T-helper 17 cell (primary cell): ENCODE results near the gene NUP62. TPM values are rescaled to one million over a fixed set of nuclear protein-coding genes. Genes with fewer than 3 reads are reported as not detected.
A peak's percentile ranks its signal among the peaks of the same experiment; 100 is the strongest.

ENCODE experiments used
- ATAC-seq: fragments of 150-1000 bp; cut with Tn5 transposase; 2 replicates; pipeline ENCODE4 v1.10.0; 2021; ENCODE audit warnings: mild to moderate bottlenecking, moderate library complexity
- DNase-seq, 3 donors: peaks; one replicate each; pipeline versions ENCODE4 v3.0.0 to v3.0.0-alpha.2; 2020 to 2021
- H3K9me3 ChIP-seq: one replicate; pipeline ENCODE4 v1.7.0; 2013; ENCODE audit warnings: low read length, mild to moderate bottlenecking; ENCODE audit not compliant: control insufficient read depth, poor library complexity, severe bottlenecking
- H3K27ac Mint-ChIP-seq: one replicate; pipeline ENCODE4 v1.8.0; 2022; ENCODE audit warnings: mild to moderate bottlenecking, moderate library complexity, mixed read lengths
- H3K27me3 Mint-ChIP-seq: one replicate; pipeline ENCODE4 v1.8.0; 2022; ENCODE audit warnings: mixed read lengths
- H3K36me3 Mint-ChIP-seq: one replicate; pipeline ENCODE4 v1.8.0; 2022; ENCODE audit warnings: low read depth, mixed read lengths
- H3K4me1 Mint-ChIP-seq: one replicate; pipeline ENCODE4 v1.8.0; 2022; ENCODE audit warnings: mild to moderate bottlenecking, mixed read lengths
- H3K4me3 Mint-ChIP-seq: one replicate; pipeline ENCODE4 v1.8.0; 2022; ENCODE audit warnings: mild to moderate bottlenecking, moderate library complexity, mixed read lengths
- total RNA-seq, 4 donors: library from RNA in 2 of 4; stranded (reverse) in 2 of 4; gene quantifications; one replicate each; pipeline ENCODE4 v1.2.3 and lab custom pipeline; 2022 to 2026

The NUP62 gene
- total RNA-seq, 2 donors from 2014 or later = 46.8 to 62.4 TPM

DNA sequence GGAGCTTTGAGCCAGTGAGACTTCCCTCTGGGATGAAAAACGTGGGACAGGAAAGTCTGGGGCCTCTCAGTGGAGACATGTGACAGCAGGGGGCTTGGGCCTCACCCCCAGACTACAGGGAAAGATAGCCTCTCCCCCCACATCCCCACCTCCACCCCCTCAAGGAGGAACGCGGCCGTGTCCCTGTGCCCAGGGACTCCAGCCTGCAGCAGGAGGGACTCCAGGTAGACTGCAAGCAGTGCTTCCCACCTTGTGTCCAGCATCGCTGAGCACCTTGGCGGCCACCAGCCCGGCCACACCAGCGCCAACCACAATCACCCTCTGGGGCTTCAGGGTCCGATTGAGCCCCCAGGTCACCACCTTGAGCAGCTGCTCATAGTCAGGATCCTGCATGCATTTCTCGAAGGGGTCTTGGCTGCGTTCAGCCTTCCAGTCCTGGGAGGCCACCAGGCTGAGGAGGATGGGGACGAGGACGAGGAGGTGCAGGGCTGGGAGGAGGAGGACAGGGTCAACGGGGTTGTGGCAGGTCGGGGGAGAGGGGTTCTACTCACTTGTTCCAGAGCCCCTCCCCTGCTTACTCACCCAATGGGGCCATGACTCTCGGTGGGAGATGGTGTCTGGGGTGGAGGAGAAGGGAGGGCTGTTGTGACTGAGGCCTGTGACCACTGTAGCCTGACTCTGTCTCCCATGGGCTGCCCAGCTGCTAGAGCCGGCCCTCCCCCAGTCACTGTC, 33.6 kb downstream of the NUP62 start:
- Mint-ChIP-seq H3K4me3 (peak overlapping the region; percentile 96), H3K27ac (peak overlapping the region; percentile 100), H3K4me1 (peaks cover 52% of the 10 kb centered on the region), H3K27me3 (no peaks in the 10 kb centered on the region), H3K36me3 (peaks cover 3% of the 10 kb centered on the region)
- no peak for ATAC-seq
- H3K9me3 ChIP-seq = no peaks in the 10 kb centered on the region
- DNase-seq = peak in 1 of 3 donors; percentile 23

GRCh38 chr19:49894879-49895565, 34.3 kb downstream of the NUP62 start:
- H3K27me3 Mint-ChIP-seq = no peaks in the 10 kb centered on the region
- H3K4me3 Mint-ChIP-seq = peak overlapping the region; percentile 96
- no peaks in the 10 kb centered on the region for H3K9me3 ChIP-seq
- DNase-seq (peak; percentile 28 to 57 (median 50)), ATAC-seq (peak; percentile 16)
- H3K36me3 Mint-ChIP-seq = peaks cover 3% of the 10 kb centered on the region
- H3K27ac Mint-ChIP-seq = peak overlapping the region; percentile 100
- peaks cover 54% of the 10 kb centered on the region for H3K4me1 Mint-ChIP-seq

GRCh38 chr19:49894011-49894664, 35.2 kb downstream of the NUP62 start:
- DNase-seq = no peak
- Mint-ChIP-seq H3K4me3 (peak overlapping the region; percentile 96), H3K27ac (peak overlapping the region; percentile 100), H3K4me1 (peaks cover 54% of the 10 kb centered on the region), H3K27me3 (no peaks in the 10 kb centered on the region), H3K36me3 (peaks cover 3% of the 10 kb centered on the region)
- ATAC-seq = no peak
- no peaks in the 10 kb centered on the region for H3K9me3 ChIP-seq

GRCh38 chr19:49892716-49893115, 36.6 kb downstream of the NUP62 start:
- ATAC-seq = no peak
- peaks cover 54% of the 10 kb centered on the region for H3K4me1 Mint-ChIP-seq
- peak overlapping the region; percentile 100 for H3K27ac Mint-ChIP-seq
- DNase-seq = no peak
- H3K9me3 ChIP-seq = no peaks in the 10 kb centered on the region
- peaks cover 3% of the 10 kb centered on the region for H3K36me3 Mint-ChIP-seq
- peak overlapping the region; percentile 66 for H3K4me3 Mint-ChIP-seq
- H3K27me3 Mint-ChIP-seq = no peaks in the 10 kb centered on the region

DNA sequence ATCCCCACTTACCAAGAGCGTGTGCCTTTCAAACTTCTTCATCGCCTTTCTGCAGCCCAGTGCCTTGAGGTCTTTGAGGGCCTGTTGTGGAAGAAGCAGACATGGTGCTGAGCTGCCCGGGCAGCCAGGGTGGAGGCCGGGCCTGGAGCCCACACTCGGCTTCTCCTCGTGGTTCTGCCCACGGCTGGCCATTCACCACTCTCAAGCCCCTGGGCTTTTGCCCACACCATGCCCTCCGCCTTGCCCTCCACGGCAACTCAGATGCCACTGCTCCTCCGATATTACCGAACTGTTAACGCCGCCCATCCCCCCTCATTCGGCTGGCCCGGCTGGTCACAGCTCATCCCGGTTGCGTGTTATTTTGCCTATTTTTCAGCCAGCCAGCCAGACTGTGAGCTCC, 37.9 kb downstream of the NUP62 start:
- no peak for DNase-seq
- no peaks in the 10 kb centered on the region for H3K9me3 ChIP-seq
- H3K27ac Mint-ChIP-seq = peak overlapping the region; percentile 100
- peak overlapping the region; percentile 70 for H3K4me3 Mint-ChIP-seq
- H3K36me3 Mint-ChIP-seq = peaks cover 3% of the 10 kb centered on the region
- no peaks in the 10 kb centered on the region for H3K27me3 Mint-ChIP-seq
- peaks cover 41% of the 10 kb centered on the region for H3K4me1 Mint-ChIP-seq
- no peak for ATAC-seq

GRCh38 chr19:49890349-49891311, 38.7 kb downstream of the NUP62 start:
- Mint-ChIP-seq H3K27me3 (no peaks in the 10 kb centered on the region), H3K27ac (peak overlapping the region; percentile 100), H3K4me1 (peaks cover 37% of the 10 kb centered on the region), H3K4me3 (peak overlapping the region; percentile 83), H3K36me3 (peaks cover 3% of the 10 kb centered on the region)
- peak; percentile 72 for ATAC-seq
- peak; percentile 64 to 77 (median 76) for DNase-seq
- H3K9me3 ChIP-seq = no peaks in the 10 kb centered on the region

GRCh38 chr19:49889687-49890348, 39.5 kb downstream of the NUP62 start:
- peaks cover 33% of the 10 kb centered on the region for H3K4me1 Mint-ChIP-seq

GRCh38 chr19:49889038-49889686, 40.1 kb downstream of the NUP62 start:
- no peaks in the 10 kb centered on the region for H3K9me3 ChIP-seq
- peaks cover 28% of the 10 kb centered on the region for H3K4me1 Mint-ChIP-seq
- H3K36me3 Mint-ChIP-seq = peaks cover 5% of the 10 kb centered on the region
- DNase-seq (no peak), ATAC-seq (no peak)
- H3K4me3 Mint-ChIP-seq = peak overlapping the region; percentile 83
- peak overlapping the region; percentile 100 for H3K27ac Mint-ChIP-seq
- H3K27me3 Mint-ChIP-seq = no peaks in the 10 kb centered on the region

More at GRCh38 chr19:49889687-49890348, 39.5 kb downstream of the NUP62 start:
- H3K27me3 Mint-ChIP-seq = no peaks in the 10 kb centered on the region
- H3K9me3 ChIP-seq = no peaks in the 10 kb centered on the region
- H3K36me3 Mint-ChIP-seq = peaks cover 5% of the 10 kb centered on the region
- DNase-seq (peak; percentile 62 to 71 (median 63)), ATAC-seq (peak; percentile 61)
- H3K27ac Mint-ChIP-seq = peak overlapping the region; percentile 100
- H3K4me3 Mint-ChIP-seq = peak overlapping the region; percentile 83

DNA sequence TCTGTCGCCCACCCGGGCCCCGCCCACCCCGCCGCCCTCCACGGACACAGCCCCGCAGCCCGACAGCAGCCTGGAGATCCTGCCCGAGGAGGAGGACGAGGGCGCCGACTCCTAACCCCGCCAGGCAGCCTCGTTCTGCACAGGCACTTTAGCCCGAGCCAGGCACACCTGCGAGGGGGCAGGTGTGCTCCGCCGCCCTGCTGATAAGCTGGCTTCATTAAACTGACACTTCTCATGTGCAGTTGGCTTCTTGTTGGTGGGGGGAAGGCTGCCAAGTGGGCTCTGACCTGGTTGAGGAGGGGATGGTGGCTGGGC, 40.8 kb downstream of the NUP62 start:
- Mint-ChIP-seq H3K27ac (peak overlapping the region; percentile 100), H3K4me1 (peaks cover 24% of the 10 kb centered on the region), H3K27me3 (no peaks in the 10 kb centered on the region), H3K4me3 (peak overlapping the region; percentile 83), H3K36me3 (peaks cover 5% of the 10 kb centered on the region)
- DNase-seq (no peak), ATAC-seq (no peak)
- H3K9me3 ChIP-seq = no peaks in the 10 kb centered on the region

GRCh38 chr19:49887665-49888509, 41.4 kb downstream of the NUP62 start:
- DNase-seq = no peak
- Mint-ChIP-seq H3K27ac (peak overlapping the region; percentile 100), H3K4me3 (peak overlapping the region; percentile 49), H3K27me3 (no peaks in the 10 kb centered on the region), H3K36me3 (peaks cover 5% of the 10 kb centered on the region), H3K4me1 (peaks cover 18% of the 10 kb centered on the region)
- H3K9me3 ChIP-seq = no peaks in the 10 kb centered on the region
- ATAC-seq = no peak

DNA sequence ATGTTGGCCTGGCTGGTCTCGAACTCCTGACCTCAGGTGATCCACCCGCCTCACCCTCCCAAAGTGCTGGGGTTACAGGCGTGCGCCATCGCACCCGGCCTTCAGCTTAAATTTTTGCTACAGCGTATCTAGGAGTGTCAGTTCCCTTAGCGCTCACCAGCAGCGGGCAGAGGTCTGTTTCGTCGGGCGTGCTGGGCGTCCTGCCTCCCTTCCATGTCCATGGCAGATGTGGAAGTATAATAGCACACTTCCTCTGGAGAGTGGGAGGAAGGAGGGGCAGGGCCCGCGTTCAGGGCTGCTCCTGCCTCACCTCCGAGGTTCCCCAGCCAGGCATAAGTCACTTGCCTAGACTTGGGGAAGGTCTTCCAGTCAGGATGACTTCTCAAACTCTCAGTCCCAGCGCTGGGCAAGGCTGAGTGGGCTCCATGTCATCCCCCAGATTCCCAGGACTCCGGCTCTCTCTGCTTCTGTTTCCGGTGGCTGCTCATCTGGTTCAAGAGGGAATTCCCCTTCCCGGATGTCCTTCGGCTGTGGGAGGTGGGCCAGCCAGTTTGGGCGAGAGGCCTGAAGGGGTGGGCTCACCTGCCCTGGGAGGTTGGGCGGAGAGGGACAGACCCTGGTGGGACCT, 42.2 kb downstream of the NUP62 start:
- peaks cover 2% of the 10 kb centered on the region for H3K36me3 Mint-ChIP-seq
- H3K27me3 Mint-ChIP-seq = no peaks in the 10 kb centered on the region
- peak overlapping the region; percentile 100 for H3K27ac Mint-ChIP-seq
- ATAC-seq (no peak), DNase-seq (no peak)
- no peaks in the 10 kb centered on the region for H3K9me3 ChIP-seq
- peaks cover 13% of the 10 kb centered on the region for H3K4me1 Mint-ChIP-seq
- peak overlapping the region; percentile 25 for H3K4me3 Mint-ChIP-seq
